ENCODE measurements around the gene ZCCHC24. TPM values are rescaled to one million over a fixed set of nuclear protein-coding genes. Genes with fewer than 3 reads are reported as not detected.

Gene ZCCHC24
- total and polyA plus RNA-seq, 2 donors from 2014 or later: 8.4 to 21.3 TPM

DNA sequence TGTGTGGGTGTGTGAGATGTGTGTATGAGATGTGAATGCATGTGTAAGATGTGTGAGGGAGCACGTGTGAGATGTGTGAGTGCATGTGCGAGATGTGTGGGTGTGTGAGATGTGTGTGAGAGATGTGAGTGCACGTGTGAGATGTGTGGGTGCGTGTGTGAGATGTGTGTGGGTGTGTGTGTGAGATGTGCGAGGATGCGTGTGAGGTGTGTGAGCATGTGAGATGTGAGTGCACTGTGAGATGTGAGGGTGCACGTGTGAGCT lies 67.1 kb downstream of the ZCCHC24 start:
- TF ChIP-seq, protein P1, sequence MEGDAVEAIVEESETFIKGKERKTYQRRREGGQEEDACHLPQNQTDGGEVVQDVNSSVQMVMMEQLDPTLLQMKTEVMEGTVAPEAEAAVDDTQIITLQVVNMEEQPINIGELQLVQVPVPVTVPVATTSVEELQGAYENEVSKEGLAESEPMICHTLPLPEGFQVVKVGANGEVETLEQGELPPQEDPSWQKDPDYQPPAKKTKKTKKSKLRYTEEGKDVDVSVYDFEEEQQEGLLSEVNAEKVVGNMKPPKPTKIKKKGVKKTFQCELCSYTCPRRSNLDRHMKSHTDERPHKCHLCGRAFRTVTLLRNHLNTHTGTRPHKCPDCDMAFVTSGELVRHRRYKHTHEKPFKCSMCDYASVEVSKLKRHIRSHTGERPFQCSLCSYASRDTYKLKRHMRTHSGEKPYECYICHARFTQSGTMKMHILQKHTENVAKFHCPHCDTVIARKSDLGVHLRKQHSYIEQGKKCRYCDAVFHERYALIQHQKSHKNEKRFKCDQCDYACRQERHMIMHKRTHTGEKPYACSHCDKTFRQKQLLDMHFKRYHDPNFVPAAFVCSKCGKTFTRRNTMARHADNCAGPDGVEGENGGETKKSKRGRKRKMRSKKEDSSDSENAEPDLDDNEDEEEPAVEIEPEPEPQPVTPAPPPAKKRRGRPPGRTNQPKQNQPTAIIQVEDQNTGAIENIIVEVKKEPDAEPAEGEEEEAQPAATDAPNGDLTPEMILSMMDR (IDR thresholded peaks at IDR 0.05; ENCODE audit: borderline replicate concordance, extremely low read depth, insufficient read depth): no peak
- Histone ChIP-seq H3K27me3 (ENCODE audit: control insufficient read depth, insufficient read depth, low read length) (no peaks in the 10 kb centered on the region), H3K27ac (ENCODE audit: low read depth in 2 of 2, low read length in 2 of 2) (no peak overlapping the region), H3K9ac (ENCODE audit: low read length in 3 of 3) (no peak overlapping the region), H3K9me3 (ENCODE audit: control insufficient read depth in 2 of 3, insufficient read depth in 1 of 3, low read length in 3 of 3) (no peaks in the 10 kb centered on the region), H3K4me1 (ENCODE audit: control insufficient read depth in 2 of 3, insufficient read depth in 2 of 3, low read depth in 1 of 3, low read length in 3 of 3) (peaks cover 0 to 14% (median 0%) of the 10 kb centered on the region in 3 donors), H3K4me3 (ENCODE audit: low read length in 3 of 3) (no peak overlapping the region), H3K36me3 (ENCODE audit: control insufficient read depth in 2 of 3, insufficient read depth in 3 of 3, low read length in 3 of 3) (no peaks in the 10 kb centered on the region)
- FAIRE-seq: no peak
- intact Hi-C loops (cut with DNase I): loop anchor here (5.0 to 10.0 kb wide), 2 partner anchors 84 to 116 kb away; no protein-coding TSS in a partner anchor
- DNase-seq: no peak

DNA sequence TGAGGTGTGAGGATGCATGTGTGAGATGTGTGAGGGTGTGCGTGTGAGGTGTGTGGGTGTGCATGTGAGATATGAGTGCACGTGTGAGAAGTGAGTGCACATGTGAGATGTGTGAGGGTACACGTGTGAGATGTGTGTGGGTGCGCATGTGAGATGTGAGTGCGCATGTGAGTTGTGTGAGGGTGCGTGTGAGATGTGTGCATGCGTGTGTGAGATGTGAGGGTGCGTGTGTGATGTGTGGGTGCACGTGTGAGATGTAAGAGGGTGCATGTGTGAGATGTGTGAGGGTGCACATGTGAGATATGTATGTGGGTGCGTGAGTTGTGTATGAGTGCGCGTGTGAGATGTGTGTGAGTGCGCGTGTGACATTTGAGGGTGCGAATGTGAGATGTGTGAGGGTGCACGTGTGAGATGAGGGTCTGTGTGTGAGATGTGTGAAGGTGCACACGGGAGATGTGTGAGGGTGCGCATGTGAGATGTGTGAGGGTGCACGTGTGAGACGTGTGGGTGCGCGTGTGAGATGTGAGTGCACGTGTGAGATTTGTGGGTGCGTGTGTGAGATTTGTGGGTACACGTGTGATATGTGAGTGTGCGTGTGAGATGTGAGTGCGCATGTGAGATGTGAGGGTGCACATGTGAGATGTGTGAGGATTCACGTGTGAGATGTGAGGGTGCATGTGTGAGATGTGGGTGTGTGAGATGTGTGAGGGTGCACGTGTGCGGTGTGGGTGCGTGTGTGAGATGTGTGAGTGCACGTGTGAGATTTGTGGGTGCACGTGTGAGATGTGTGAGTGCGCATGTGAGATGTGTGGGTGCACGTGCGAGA lies 67.7 kb downstream of the ZCCHC24 start:
- Histone ChIP-seq H3K4me3 (ENCODE audit: low read length in 3 of 3) (no peak overlapping the region), H3K9me3 (ENCODE audit: control insufficient read depth in 2 of 3, insufficient read depth in 1 of 3, low read length in 3 of 3) (no peaks in the 10 kb centered on the region), H3K36me3 (ENCODE audit: control insufficient read depth in 2 of 3, insufficient read depth in 3 of 3, low read length in 3 of 3) (no peaks in the 10 kb centered on the region), H3K4me1 (ENCODE audit: control insufficient read depth in 2 of 3, insufficient read depth in 2 of 3, low read depth in 1 of 3, low read length in 3 of 3) (peaks cover 0 to 14% (median 0%) of the 10 kb centered on the region in 3 donors), H3K27me3 (ENCODE audit: control insufficient read depth, insufficient read depth, low read length) (no peaks in the 10 kb centered on the region), H3K27ac (ENCODE audit: low read depth in 2 of 2, low read length in 2 of 2) (no peak overlapping the region), H3K9ac (ENCODE audit: low read length in 3 of 3) (no peak overlapping the region)
- DNase-seq (no peak), FAIRE-seq (no peak)
- TF ChIP-seq, protein P1 (IDR thresholded peaks at IDR 0.05; ENCODE audit: borderline replicate concordance, extremely low read depth, insufficient read depth): no peak
- intact Hi-C loops (cut with DNase I): loop anchor here (5.0 to 10.0 kb wide), 2 partner anchors 85 to 117 kb away; no protein-coding TSS in a partner anchor

DNA sequence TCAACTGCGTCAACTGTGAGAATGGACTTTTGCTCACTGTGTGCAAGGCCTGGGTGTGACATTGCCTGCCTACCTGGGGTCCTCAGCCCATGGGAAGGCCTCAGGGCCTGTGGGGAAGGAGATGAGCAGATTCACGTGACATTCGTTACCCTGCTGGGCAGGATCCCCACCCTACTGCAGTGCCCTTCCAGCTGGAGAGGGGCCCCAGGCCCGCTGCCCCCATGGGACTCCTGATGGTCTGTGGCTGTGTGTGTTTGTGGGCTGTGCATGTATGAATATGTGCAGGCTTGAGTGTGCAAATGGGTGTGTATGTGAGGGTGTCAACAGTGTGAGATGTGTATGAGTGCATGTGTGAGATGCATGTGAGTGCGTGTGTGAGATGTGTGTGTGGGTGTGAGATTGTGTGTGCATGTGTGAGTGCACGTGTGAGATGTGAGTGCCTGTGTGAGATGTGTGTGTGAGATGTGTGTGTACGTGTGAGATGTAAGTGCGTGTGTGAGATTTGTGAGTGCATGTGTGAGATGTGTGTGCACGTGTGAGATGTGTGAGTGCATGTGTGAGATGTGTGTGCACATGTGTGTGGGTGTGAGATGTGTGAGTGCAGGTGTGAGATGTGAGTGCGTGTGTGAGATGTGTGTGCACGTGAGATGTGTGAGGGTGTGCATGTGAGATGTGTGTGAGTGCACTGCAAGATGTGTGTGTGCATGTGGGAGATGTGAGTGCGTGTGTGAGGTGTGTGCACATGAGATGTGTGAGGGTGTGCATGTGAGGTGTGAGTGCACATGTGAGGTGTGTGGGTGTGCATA lies 68.5 kb downstream of the ZCCHC24 start:
- intact Hi-C loops (cut with DNase I): loop anchor here (5.0 to 10.0 kb wide), 2 partner anchors 85 to 118 kb away; no protein-coding TSS in a partner anchor
- Histone ChIP-seq H3K9ac (ENCODE audit: low read length in 3 of 3) (no peak overlapping the region), H3K27me3 (ENCODE audit: control insufficient read depth, insufficient read depth, low read length) (no peaks in the 10 kb centered on the region), H3K4me3 (ENCODE audit: low read length in 3 of 3) (no peak overlapping the region), H3K27ac (ENCODE audit: low read depth in 2 of 2, low read length in 2 of 2) (no peak overlapping the region), H3K4me1 (ENCODE audit: control insufficient read depth in 2 of 3, insufficient read depth in 2 of 3, low read depth in 1 of 3, low read length in 3 of 3) (peaks cover 0 to 14% (median 0%) of the 10 kb centered on the region in 3 donors), H3K9me3 (ENCODE audit: control insufficient read depth in 2 of 3, insufficient read depth in 1 of 3, low read length in 3 of 3) (no peaks in the 10 kb centered on the region), H3K36me3 (ENCODE audit: control insufficient read depth in 2 of 3, insufficient read depth in 3 of 3, low read length in 3 of 3) (no peaks in the 10 kb centered on the region)
- DNase-seq: peak in 1 of 5 donors; percentile 45
- TF ChIP-seq, protein P1 (IDR thresholded peaks at IDR 0.05; ENCODE audit: borderline replicate concordance, extremely low read depth, insufficient read depth): no peak
- FAIRE-seq: no peak

Data from kidney (tissue), 14 donors.